Esophagus squamous epithelium (tissue), 5 donors: ENCODE measurements around the gene KIF5C. TPM values are rescaled to one million over a fixed set of nuclear protein-coding genes. Genes with fewer than 3 reads are reported as not detected.
A peak's percentile ranks its signal among the peaks of the same experiment; 100 is the strongest.

ENCODE experiments used
- DNase-seq: peaks from one replicate; lab custom pipeline; 2025; lab: John Stamatoyannopoulos, UW
- H3K27ac ChIP-seq, 4 donors: fragments of 200-600 bp; sonication (generic); one replicate each; pipeline ENCODE4 v1.5.1; 2016 to 2019; ENCODE audit warnings: mild to moderate bottlenecking in 1 of 4
- H3K27me3 ChIP-seq, 4 donors: fragments of 200-600 bp; sonication (generic); 1 replicate in 3 of 4; 2 replicates in 1 of 4; pipeline versions ENCODE4 v1.5.1 to v1.6.0; 2017 to 2021; ENCODE audit warnings: antibody characterized with exemption in 1 of 4
- H3K36me3 ChIP-seq, 3 donors: fragments of 200-600 bp; sonication (generic); one replicate each; pipeline ENCODE4 v1.5.1; 2016 to 2019
- H3K4me1 ChIP-seq, 3 donors: fragments of 200-600 bp; sonication (generic); one replicate each; pipeline ENCODE4 v1.5.1; 2017 to 2019
- H3K4me3 ChIP-seq, 4 donors: fragments of 200-600 bp; sonication (generic); 1 replicate in 3 of 4; 2 replicates in 1 of 4; pipeline ENCODE4 v1.5.1; 2016 to 2019; ENCODE audit warnings: mild to moderate bottlenecking in 2 of 4, moderate library complexity in 1 of 4
- H3K9me3 ChIP-seq, 3 donors: fragments of 200-600 bp; sonication (generic); one replicate each; pipeline ENCODE4 v1.5.1; 2016 to 2019
- POLR2A ChIP-seq, 4 donors: fragments of 450-650 bp; IDR thresholded peaks; one replicate each; pipeline ENCODE4 v1.6.1; 2017; ENCODE audit warnings: antibody characterized with exemption in 4 of 4, mild to moderate bottlenecking in 4 of 4, moderate library complexity in 3 of 4
- WGBS, 2 donors: methylation state at CpG; one replicate each; pipeline ENCODE4 v1.1.5; 2018; 5-methylcytosine and 5-hydroxymethylcytosine counted together
- intact Hi-C: fragments of 100-400 bp; cut with DNase I; formaldehyde crosslinking; loops from one replicate; pipeline ENCODE4 v1.15.0; 2022
- total RNA-seq, 4 donors: library from RNA; depleted of rRNA; stranded (reverse); fragments of >200 nt; gene quantifications; one replicate each; pipeline ENCODE4 v1.1.0, GENCODE V29; 2016
- TF ChIP-seq, protein P1 (sequence below), 6 experiments: fragments of 450-650 bp in 4 of 6; fragments of 200-600 bp in 2 of 6; sonication (generic) in 2 of 6; IDR thresholded peaks; one replicate each; pipeline ENCODE4 v1.5.1; 2016 to 2019; ENCODE audit warnings: antibody characterized with exemption in 6 of 6, mild to moderate bottlenecking in 4 of 6, moderate library complexity in 4 of 6
- donor health status: DM: yes; HTN: yes; CAD: no.

KIF5C gene
- total RNA-seq, 4 donors from 2014 or later = 0.09 to 2.3 (median 0.41) TPM; not detected in 1

GRCh38 chr2:148876595-148877402 lies 1.8 kb downstream of the KIF5C start:
- peaks cover 15 to 29% (median 21%) of the 10 kb centered on the region in 3 donors for H3K4me1 ChIP-seq
- H3K27me3 ChIP-seq = peaks cover 9 to 81% (median 21%) of the 10 kb centered on the region in 4 donors
- no peaks in the 10 kb centered on the region for H3K36me3 ChIP-seq
- peaks cover 0 to 14% (median 0%) of the 10 kb centered on the region in 3 donors for H3K9me3 ChIP-seq
- peak in 1 of 4 donors; percentile 37 for TF ChIP-seq POLR2A (IDR thresholded peaks at IDR 0.05)
- TF ChIP-seq, protein P1, sequence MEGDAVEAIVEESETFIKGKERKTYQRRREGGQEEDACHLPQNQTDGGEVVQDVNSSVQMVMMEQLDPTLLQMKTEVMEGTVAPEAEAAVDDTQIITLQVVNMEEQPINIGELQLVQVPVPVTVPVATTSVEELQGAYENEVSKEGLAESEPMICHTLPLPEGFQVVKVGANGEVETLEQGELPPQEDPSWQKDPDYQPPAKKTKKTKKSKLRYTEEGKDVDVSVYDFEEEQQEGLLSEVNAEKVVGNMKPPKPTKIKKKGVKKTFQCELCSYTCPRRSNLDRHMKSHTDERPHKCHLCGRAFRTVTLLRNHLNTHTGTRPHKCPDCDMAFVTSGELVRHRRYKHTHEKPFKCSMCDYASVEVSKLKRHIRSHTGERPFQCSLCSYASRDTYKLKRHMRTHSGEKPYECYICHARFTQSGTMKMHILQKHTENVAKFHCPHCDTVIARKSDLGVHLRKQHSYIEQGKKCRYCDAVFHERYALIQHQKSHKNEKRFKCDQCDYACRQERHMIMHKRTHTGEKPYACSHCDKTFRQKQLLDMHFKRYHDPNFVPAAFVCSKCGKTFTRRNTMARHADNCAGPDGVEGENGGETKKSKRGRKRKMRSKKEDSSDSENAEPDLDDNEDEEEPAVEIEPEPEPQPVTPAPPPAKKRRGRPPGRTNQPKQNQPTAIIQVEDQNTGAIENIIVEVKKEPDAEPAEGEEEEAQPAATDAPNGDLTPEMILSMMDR (IDR thresholded peaks at IDR 0.05) = no peak
- H3K4me3 ChIP-seq = peak overlapping the region; percentile 31 to 70 (median 42)
- H3K27ac ChIP-seq = peak overlapping the region in 1 of 4 donors; percentile 7
- WGBS, 2 donors = 9 to 13% methylated on average over 11 to 18 of the region's 34 CpGs
- intact Hi-C loops = no loop called here
- no peak for DNase-seq

- TF ChIP-seq, protein P1 (IDR thresholded peaks at IDR 0.05) = no peak
- no peak for TF ChIP-seq POLR2A (IDR thresholded peaks at IDR 0.05)
Observed at GRCh38 chr2:148877403-148877740, 2.3 kb downstream of the KIF5C start.

DNA sequence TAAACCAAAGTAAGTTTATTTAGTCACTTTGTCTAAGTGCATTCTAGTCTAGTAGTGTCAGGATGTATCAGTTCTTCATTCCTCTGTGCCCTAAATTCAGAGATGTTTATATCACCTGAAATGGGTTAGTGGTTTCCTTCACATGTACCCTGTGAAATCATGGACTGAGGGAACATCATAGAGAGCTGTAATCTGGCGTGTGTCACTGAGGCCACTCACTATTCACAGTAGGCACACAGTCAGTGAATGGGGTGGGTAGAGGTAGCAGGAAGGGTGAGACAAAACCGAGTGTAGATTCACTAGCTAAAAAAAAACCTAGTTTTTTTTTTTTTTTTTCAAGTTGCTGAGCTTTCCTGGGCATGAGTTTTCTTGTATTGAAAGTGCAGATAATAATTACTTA lies 5.6 kb downstream of the KIF5C start:
- intact Hi-C loops = no loop called here
- Histone ChIP-seq H3K4me3 (no peak overlapping the region), H3K9me3 (peaks cover 0 to 14% (median 0%) of the 10 kb centered on the region in 3 donors), H3K27ac (no peak overlapping the region), H3K36me3 (no peaks in the 10 kb centered on the region), H3K27me3 (peaks cover 9 to 63% (median 17%) of the 10 kb centered on the region in 4 donors), H3K4me1 (peaks cover 11 to 19% (median 12%) of the 10 kb centered on the region in 3 donors)
- TF ChIP-seq POLR2A (IDR thresholded peaks at IDR 0.05) = no peak
- TF ChIP-seq, protein P1 (IDR thresholded peaks at IDR 0.05) = no peak
- DNase-seq = no peak
- WGBS, 2 donors = 63 to 70% methylated on average over 2 of the region's 2 CpGs

More at GRCh38 chr2:148877403-148877740, 2.3 kb downstream of the KIF5C start:
- H3K27ac ChIP-seq = peak overlapping the region in 1 of 4 donors; percentile 7
- intact Hi-C loops = no loop called here
- H3K9me3 ChIP-seq = peaks cover 0 to 14% (median 0%) of the 10 kb centered on the region in 3 donors
- H3K4me3 ChIP-seq = no peak overlapping the region
- peaks cover 15 to 29% (median 21%) of the 10 kb centered on the region in 3 donors for H3K4me1 ChIP-seq
- H3K27me3 ChIP-seq = peaks cover 9 to 81% (median 21%) of the 10 kb centered on the region in 4 donors
- H3K36me3 ChIP-seq = no peaks in the 10 kb centered on the region
- 29 to 38% methylated on average over 1 of the region's 1 CpG for whole genome bisulfite sequencing, 2 donors
- DNase-seq = no peak

DNA sequence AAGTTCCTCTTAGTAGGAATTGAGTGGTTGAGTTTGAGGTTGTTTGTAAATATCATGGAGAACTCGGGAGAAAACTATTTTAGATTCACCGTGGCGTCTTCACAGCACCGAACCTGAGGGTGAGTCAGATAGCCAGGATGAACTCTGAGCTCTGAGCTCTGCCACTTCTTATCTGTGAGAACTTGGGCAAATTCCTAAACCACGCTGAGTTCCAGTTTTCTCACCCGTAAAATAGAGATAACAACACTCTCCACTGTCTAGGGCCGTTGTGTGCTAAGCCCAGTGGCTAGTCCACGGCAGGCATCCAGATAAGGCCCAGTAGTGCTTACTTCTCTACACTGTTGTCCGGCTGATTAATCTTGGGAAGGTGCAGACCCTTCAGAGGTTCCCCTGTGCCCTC lies 7.0 kb downstream of the KIF5C start:
- TF ChIP-seq POLR2A (IDR thresholded peaks at IDR 0.05) = no peak
- TF ChIP-seq, protein P1 (IDR thresholded peaks at IDR 0.05) = no peak
- no peak for DNase-seq
- Histone ChIP-seq H3K27ac (no peak overlapping the region), H3K9me3 (peaks cover 0 to 14% (median 0%) of the 10 kb centered on the region in 3 donors), H3K4me1 (peaks cover 0 to 5% (median under 1%) of the 10 kb centered on the region in 3 donors), H3K36me3 (no peaks in the 10 kb centered on the region), H3K27me3 (peaks cover 0 to 63% (median 4%) of the 10 kb centered on the region in 4 donors), H3K4me3 (no peak overlapping the region)
- intact Hi-C loops = no loop called here
- 80 to 82% methylated on average over 9 of the region's 9 CpGs for WGBS, 2 donors

GRCh38 chr2:148885209-148885608 lies 10.2 kb downstream of the KIF5C start:
- intact Hi-C loops = no loop called here
- no peak overlapping the region for H3K27ac ChIP-seq
- H3K27me3 ChIP-seq = peaks cover 0 to 63% (median 3%) of the 10 kb centered on the region in 4 donors
- DNase-seq = no peak
- TF ChIP-seq POLR2A (IDR thresholded peaks at IDR 0.05) = no peak
- TF ChIP-seq, protein P1 (IDR thresholded peaks at IDR 0.05) = no peak
- H3K4me1 ChIP-seq = peaks cover 0 to 16% (median 5%) of the 10 kb centered on the region in 3 donors
- H3K4me3 ChIP-seq = no peak overlapping the region
- H3K9me3 ChIP-seq = peaks cover 0 to 11% (median 0%) of the 10 kb centered on the region in 3 donors
- WGBS, 2 donors = 79 to 86% methylated on average over 6 to 9 of the region's 10 CpGs
- H3K36me3 ChIP-seq = no peaks in the 10 kb centered on the region
